DND-41 (cell line): ENCODE measurements around the gene BAX.

ENCODE experiments used
- EZH2 ChIP-seq: IDR thresholded peaks from 3 replicates; pipeline ENCODE4 v1.6.1; 2012; ENCODE audit warnings: borderline replicate concordance, low read depth, mild to moderate bottlenecking, moderate library complexity, low read length, inconsistent platforms; ENCODE audit not compliant: severe bottlenecking
- TF ChIP-seq, protein P1 (sequence below): IDR thresholded peaks from 2 replicates; pipeline ENCODE4 v1.5.1; 2012; ENCODE audit warnings: borderline replicate concordance, low read length, moderate library complexity, mild to moderate bottlenecking; ENCODE audit not compliant: poor library complexity, severe bottlenecking; ENCODE audit errors: extremely low read depth

- TF ChIP-seq, protein P1, sequence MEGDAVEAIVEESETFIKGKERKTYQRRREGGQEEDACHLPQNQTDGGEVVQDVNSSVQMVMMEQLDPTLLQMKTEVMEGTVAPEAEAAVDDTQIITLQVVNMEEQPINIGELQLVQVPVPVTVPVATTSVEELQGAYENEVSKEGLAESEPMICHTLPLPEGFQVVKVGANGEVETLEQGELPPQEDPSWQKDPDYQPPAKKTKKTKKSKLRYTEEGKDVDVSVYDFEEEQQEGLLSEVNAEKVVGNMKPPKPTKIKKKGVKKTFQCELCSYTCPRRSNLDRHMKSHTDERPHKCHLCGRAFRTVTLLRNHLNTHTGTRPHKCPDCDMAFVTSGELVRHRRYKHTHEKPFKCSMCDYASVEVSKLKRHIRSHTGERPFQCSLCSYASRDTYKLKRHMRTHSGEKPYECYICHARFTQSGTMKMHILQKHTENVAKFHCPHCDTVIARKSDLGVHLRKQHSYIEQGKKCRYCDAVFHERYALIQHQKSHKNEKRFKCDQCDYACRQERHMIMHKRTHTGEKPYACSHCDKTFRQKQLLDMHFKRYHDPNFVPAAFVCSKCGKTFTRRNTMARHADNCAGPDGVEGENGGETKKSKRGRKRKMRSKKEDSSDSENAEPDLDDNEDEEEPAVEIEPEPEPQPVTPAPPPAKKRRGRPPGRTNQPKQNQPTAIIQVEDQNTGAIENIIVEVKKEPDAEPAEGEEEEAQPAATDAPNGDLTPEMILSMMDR = no peak
- TF ChIP-seq EZH2 = no peak
These were observed 7.6 kb downstream of the BAX start for GRCh38 chr19:48962029-48962848.
